Lower leg skin (tissue), 4 donors: ENCODE measurements around the gene FGF12. TPM values are rescaled to one million over a fixed set of nuclear protein-coding genes. Genes with fewer than 3 reads are reported as not detected.

Experiments used
- DNase-seq, 2 donors: peaks; one replicate each; pipeline ENCODE4 v3.0.0-alpha.2; 2019; ENCODE audit warnings: low spot score in 2 of 2
- H3K4me3 ChIP-seq: fragments of 200-600 bp; sonication (generic); 2 replicates; pipeline ENCODE4 v1.5.1; 2017; ENCODE audit warnings: mild to moderate bottlenecking, low read depth; ENCODE audit not compliant: poor library complexity, severe bottlenecking
- POLR2A ChIP-seq, 2 donors: fragments of 450-650 bp; IDR thresholded peaks; one replicate each; pipeline ENCODE4 v1.6.1; 2016 to 2017; ENCODE audit warnings: antibody characterized with exemption in 2 of 2, mild to moderate bottlenecking in 1 of 2, moderate library complexity in 1 of 2
- WGBS, 2 donors: methylation state at CpG; one replicate each; pipeline ENCODE4 v1.1.5; 2018; 5-methylcytosine and 5-hydroxymethylcytosine counted together
- intact Hi-C: fragments of 100-400 bp; cut with DNase I; formaldehyde crosslinking; loops from one replicate; pipeline ENCODE4 v1.15.0; 2023; ENCODE audit warnings: low total_unique reads
- total RNA-seq, 4 donors: library from RNA; depleted of rRNA; stranded (reverse); fragments of >200 nt; gene quantifications; one replicate each; pipeline ENCODE4 v1.1.0, GENCODE V29; 2016
- TF ChIP-seq, protein P1 (sequence below), 3 donors: fragments of 450-650 bp; IDR thresholded peaks; one replicate each; pipeline ENCODE4 v1.5.1; 2016; ENCODE audit warnings: antibody characterized with exemption in 3 of 3, mild to moderate bottlenecking in 3 of 3, moderate library complexity in 2 of 3

The FGF12 gene
- total RNA-seq, 4 donors from 2014 or later, result 0.05 to 0.45 (median 0.19) TPM; not detected in 1

- no peak overlapping the region for H3K4me3 ChIP-seq
- DNase-seq, result no peak
- intact Hi-C loops, result no loop called here
- TF ChIP-seq, protein P1, sequence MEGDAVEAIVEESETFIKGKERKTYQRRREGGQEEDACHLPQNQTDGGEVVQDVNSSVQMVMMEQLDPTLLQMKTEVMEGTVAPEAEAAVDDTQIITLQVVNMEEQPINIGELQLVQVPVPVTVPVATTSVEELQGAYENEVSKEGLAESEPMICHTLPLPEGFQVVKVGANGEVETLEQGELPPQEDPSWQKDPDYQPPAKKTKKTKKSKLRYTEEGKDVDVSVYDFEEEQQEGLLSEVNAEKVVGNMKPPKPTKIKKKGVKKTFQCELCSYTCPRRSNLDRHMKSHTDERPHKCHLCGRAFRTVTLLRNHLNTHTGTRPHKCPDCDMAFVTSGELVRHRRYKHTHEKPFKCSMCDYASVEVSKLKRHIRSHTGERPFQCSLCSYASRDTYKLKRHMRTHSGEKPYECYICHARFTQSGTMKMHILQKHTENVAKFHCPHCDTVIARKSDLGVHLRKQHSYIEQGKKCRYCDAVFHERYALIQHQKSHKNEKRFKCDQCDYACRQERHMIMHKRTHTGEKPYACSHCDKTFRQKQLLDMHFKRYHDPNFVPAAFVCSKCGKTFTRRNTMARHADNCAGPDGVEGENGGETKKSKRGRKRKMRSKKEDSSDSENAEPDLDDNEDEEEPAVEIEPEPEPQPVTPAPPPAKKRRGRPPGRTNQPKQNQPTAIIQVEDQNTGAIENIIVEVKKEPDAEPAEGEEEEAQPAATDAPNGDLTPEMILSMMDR (IDR thresholded peaks at IDR 0.05), result no peak
- no peak for TF ChIP-seq POLR2A (IDR thresholded peaks at IDR 0.05)
- 65% methylated on average over 6 of the region's 6 CpGs for WGBS, 2 donors
Measured at GRCh38 chr3:192651836-192652512, 75.4 kb downstream of the FGF12 start.

DNA sequence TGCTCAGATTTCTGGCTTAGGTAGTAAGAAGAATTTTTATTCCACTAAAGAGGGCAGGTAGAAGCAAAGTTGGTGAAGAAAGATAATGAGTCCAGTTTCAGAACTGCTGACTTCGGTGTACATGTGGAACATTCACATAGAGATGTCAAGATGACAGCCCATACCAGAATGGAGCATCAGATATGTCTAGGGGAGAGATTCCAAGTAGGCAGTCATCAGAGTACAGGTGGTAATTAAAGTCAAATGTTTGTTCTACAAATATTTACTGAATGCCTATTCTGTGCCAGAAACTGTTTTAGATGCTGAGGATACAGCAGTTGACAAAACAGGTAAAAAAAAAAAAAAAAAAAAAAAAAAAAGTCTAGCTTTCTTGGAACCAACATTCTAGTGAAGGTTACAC, 81.9 kb downstream of the FGF12 start:
- no peak overlapping the region for H3K4me3 ChIP-seq
- WGBS, 2 donors, result 39 to 61% methylated on average over 1 of the region's 1 CpG
- TF ChIP-seq, protein P1 (IDR thresholded peaks at IDR 0.05), result no peak
- TF ChIP-seq POLR2A (IDR thresholded peaks at IDR 0.05), result no peak
- no peak for DNase-seq
- intact Hi-C loops, result no loop called here

GRCh38 chr3:192642651-192643050, 84.7 kb downstream of the FGF12 start:
- intact Hi-C loops, result no loop called here
- 72 to 74% methylated on average over 5 of the region's 5 CpGs for WGBS, 2 donors
- DNase-seq, result no peak
- H3K4me3 ChIP-seq, result no peak overlapping the region
- TF ChIP-seq POLR2A (IDR thresholded peaks at IDR 0.05), result no peak
- TF ChIP-seq, protein P1 (IDR thresholded peaks at IDR 0.05), result no peak

DNA sequence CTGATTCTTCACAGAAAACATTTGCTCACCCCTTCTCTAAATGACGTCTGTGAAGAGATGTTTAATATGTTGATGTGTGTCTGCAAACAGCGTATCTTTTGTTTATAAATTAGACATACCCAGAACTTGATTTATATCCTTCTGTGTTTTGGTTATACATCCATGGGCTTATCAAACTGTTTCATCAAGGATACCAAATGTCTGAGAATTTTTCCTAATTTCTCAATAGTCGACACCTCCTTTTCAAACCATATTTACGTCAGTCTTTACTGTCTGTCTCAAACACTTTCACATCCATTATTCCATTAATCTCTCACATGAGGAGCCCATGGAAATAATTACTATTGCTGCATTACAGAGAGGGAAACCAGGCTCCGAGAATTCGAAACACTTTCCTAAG, 85.4 kb downstream of the FGF12 start:
- TF ChIP-seq POLR2A (IDR thresholded peaks at IDR 0.05), result no peak
- TF ChIP-seq, protein P1 (IDR thresholded peaks at IDR 0.05), result no peak
- no peak overlapping the region for H3K4me3 ChIP-seq
- 67 to 69% methylated on average over 6 of the region's 6 CpGs for WGBS, 2 donors
- DNase-seq, result no peak
- intact Hi-C loops, result no loop called here

- intact Hi-C loops, result no loop called here
- H3K4me3 ChIP-seq, result no peak overlapping the region
- no peak for DNase-seq
- 76 to 82% methylated on average over 2 of the region's 2 CpGs for WGBS, 2 donors
- TF ChIP-seq, protein P1 (IDR thresholded peaks at IDR 0.05), result no peak
- TF ChIP-seq POLR2A (IDR thresholded peaks at IDR 0.05), result no peak
Measured at GRCh38 chr3:192639987-192640386, 87.4 kb downstream of the FGF12 start.

GRCh38 chr3:192637803-192638202, 89.5 kb downstream of the FGF12 start:
- WGBS, 2 donors, result 24 to 34% methylated on average over 1 of the region's 1 CpG

More at GRCh38 chr3:192637803-192638202, 89.5 kb downstream of the FGF12 start:
- DNase-seq, result no peak
- TF ChIP-seq POLR2A (IDR thresholded peaks at IDR 0.05), result no peak
- TF ChIP-seq, protein P1 (IDR thresholded peaks at IDR 0.05), result no peak
- intact Hi-C loops, result no loop called here
- H3K4me3 ChIP-seq, result no peak overlapping the region
